GM18498 (cell line): ENCODE data around the gene ELMO2.
A peak's percentile ranks its signal among the peaks of the same experiment; 100 is the strongest.

ENCODE experiments used
- ATAC-seq: cut with Tn5 transposase; IDR thresholded peaks from one replicate; pipeline ENCODE4 v1.9.1; 2021; ENCODE audit warnings: mild to moderate bottlenecking, moderate library complexity; ENCODE audit not compliant: unreplicated experiment

ELMO2 gene

DNA sequence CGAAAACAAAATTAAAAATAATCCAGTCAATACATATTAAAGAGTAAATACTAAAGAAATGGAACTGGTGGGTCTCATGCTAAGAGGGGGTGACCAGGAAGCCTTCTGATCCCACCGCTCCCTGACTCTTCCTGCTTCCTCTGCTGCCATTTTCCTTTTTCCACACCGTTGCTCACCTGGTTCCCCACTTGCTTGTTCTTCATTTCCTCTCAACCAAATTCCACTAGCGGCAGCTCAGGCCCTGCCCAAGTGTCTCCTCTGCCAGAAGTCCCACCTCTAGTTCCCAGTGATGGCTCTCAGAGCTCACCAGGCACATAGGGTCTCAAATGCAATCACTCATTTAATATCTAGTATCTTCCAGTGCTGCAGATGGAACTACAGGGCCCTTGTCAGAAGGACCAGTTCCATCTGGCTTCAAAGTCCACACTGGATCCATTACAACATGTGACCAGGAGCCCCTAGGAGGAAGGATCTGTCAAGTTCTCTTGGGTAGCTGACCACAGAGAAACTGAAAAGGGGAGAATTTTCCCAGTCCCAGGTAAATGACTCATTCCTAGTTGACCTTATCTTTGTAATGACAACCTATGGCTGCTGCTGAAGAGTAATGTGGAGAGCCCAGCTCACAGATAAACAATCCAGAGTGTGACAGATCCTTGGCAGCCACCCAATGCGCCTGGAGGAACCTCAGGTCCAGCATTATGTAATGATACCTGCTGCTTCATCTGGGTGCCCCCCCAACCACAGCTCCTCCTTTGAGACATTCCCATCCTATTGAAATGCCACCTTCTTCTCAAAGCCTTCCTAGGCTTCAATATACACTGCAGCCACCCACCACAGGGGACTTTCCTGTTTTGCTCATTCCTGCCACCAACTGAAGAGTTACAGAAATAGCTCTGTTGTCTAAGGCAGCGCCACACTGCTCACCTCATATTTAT, 38.2 kb downstream of the ELMO2 start:
- ATAC-seq: no peak

DNA sequence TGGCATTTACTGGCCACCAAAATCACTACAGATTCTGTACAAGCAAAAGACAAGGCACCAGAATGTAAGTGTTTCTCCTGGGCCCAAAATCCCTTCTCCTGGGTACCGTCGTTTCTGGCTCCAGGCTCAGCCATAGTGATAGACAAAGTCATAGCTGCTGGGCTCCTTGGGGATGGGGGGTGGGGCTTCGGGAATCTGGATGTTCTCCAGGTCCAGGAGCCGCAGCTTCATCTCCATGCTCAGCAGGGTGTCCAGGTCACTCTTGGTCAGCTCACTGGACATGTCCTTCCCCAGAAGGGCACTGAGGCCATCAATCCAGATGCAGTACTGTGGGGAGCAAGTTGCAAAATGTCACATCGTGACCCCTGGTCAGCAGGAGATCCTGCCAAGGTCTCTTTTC, 39.2 kb downstream of the ELMO2 start:
- no peak for ATAC-seq

DNA sequence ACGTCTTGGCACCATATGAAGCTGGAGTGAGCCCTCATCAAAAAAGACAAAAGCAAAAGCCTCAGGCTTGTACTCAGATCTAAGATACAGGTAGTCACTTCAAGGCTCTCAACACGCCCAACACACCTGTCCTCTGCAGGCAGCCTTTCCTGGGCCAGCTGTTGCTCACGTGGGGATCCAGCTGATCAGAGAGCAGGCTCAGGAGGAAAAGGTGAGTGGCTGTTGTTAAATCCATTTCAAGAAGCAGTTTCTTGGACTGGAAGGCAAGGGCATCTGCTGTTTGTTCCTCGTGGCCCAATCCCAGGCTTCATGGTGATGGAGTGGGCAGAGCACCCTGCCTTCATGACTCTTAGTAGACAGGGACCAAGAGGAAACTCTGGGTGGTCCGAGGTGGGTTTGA, 39.6 kb downstream of the ELMO2 start:
- ATAC-seq: no peak

- ATAC-seq: no peak
These were observed 40.8 kb downstream of the ELMO2 start for GRCh38 chr20:46365487-46366220.

GRCh38 chr20:46364670-46365486, 41.5 kb downstream of the ELMO2 start:
- no peak for ATAC-seq

GRCh38 chr20:46363874-46364669, 42.3 kb downstream of the ELMO2 start:
- peak; percentile 82 for ATAC-seq

DNA sequence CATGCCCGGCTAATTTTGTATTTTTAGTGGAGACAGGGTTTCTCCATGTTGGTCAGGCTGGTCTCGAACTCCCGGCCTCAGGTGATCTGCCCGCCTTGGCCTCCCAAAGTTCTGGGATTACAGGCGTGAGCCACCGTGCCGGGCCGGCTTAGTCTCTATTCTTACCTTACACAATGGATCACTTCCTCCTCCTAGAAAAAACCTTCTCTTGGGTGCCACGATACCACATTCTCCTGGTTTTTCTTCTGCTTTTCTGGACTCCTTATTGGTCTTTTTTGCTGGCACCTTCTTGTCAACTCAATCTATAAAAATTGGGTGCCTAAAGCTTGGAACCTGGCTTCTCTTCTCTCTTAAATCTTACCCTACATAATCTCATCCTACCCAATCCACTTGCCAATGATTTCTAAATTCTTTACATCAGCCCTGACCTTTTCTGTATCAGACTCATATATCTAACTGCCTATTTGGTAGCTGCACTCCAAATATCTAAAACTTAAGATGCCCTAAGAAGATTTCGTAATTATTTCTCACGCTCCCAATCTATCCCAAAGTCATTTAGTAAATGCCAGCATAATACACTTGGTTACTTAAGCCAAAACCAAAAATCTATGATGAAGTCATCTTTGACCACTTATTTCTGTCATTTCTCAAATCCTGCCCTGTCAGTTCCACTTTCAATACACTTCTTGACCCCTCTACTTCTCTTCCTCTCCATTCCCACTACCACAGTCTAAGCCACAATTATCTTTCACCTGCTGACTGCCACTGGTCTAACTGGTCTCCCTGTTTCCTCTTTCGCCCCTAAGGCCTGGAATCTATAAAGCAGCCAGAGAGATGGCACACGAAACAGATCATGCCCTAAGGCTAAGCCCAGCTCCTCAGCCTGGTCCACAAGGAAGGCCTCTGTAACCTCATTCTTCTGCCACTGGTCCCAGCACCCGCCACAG, 43.2 kb downstream of the ELMO2 start:
- ATAC-seq: peak; percentile 9

DNA sequence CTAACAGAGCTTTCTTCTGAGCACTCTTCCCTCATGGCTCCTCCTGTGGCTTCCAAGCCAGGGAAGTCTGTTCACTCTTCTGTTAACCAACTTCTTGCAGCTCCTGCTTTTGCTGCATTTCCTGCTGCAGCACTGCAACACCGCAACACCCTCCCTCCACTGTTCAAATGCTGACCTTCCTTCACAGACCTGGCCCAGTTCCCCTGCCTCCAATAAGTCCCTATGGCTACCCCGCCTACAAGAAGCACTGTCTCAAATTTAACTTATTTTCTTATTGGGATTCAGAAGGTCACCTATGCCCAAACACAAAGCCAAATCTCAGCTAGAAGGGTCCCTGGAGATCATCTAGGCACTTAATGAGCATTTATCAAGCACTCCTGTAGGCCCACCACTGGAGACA, 44.6 kb downstream of the ELMO2 start:
- ATAC-seq: no peak

DNA sequence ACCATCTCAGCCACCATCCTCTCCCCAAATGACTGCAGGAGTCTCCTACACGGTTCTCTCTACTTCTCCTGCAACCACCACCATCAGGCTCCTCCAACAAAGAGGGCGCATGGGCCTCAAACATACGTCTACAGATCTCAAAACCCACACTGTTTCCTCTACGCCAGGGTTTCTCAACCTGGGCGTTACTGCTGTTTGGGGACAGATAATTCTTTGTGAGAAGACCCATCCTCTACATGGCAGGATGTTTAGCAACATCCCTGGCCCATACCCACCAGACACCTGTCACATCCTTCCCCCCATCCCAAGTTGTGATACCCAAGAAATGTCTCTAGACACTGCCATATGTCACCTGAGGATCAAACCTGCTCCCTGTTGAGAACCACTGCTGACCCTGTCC, 45.0 kb downstream of the ELMO2 start:
- ATAC-seq: no peak

DNA sequence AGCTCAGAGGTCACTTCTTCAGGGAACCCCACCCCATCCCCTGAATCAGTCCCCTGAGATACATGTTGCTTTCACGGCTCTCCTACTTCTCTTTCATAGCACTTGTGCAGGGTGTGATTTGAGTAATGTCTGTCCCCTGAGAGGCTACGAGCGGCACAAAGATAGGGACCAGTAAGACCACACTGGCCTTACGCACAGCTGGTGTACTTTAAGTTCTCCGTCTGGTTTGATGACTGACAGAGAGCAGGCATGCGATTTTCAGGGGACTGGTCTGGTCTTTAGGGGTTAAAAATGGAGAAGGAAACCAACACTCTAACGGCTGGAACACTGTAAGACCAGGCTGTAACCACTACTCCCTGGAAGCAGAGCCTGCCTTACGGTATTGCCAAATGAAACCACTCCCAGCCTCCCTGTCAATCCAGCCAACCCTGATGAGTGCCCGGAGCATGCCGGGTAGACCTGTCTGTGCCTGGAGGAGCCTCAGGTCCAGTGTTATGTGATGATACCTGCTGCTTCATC, 47.1 kb downstream of the ELMO2 start:
- no peak for ATAC-seq

DNA sequence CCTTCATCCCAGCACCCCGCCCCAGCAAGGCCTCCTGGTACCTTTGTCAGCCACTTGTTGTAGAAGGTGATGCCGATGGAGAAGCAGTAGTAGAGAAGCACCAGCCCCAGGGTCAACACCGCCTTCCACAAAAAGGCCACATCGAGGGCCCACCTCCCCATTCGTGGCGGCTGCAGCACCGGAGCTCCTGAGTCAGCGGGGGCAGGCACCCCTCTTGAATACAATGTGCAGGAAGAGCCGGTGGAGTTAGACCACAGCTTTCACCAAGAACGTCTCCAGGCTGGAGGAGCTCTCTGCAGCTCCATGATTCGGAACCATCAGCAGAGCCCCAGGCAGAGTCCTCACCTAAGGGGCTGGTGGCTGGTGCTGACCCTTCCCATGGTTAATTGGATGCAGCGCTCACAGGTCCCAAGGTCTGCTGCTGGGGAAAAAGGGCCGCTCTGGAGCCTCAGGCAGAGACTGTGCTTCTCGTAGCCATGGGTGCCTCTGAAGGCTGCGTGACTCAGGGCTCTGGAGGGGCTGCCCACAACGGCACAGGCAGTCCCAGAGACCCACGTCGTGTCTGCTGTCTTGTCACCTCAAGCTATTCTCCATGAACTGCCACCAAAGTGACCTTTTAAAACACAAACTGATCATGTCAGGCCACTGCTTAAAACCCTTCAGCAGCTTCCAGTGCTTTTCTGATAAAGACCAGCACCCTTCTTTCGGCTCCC, 47.9 kb downstream of the ELMO2 start:
- ATAC-seq: no peak

- ATAC-seq: no peak
These were observed 49.3 kb downstream of the ELMO2 start for GRCh38 chr20:46357030-46357514.

DNA sequence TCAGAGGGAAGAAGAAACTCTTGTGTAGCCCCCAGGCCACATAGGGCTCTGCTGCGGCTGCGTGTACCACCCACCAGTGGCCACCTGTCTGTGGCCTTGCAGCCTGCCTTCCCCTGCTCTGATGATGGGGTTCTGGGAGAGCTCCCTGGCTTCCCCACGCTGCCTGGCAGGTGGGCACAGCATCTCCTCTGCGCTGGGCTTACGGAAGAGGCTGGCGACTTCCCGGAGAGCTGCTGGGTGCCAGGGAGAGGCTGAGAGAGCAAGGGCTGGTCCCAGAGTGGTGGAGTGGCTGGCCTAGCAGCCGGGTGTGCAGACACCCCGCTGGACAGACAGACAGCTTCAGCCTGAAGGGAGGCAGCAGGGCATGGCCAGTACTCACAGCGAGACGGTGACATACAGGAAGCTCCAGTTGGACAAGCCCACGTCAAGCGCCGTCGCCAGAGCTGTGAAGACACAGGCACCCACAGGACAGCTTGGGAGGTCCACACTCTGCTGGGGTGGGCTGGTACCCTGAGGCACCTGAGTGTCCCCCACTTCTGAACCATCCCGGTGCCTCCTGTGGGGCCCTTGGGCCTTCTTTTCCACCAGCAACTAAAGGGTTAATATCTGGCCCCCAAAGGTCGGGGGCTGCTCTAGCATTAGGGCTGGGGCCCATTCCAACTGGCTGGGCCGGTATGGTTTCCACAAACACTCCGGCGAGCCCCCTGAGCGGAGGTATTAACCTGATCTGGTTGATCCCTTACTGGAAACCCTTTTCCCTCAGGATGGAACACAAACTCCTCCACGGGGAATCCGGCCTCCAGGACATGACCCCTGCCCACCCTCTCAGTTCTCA, 50.0 kb downstream of the ELMO2 start:
- ATAC-seq: no peak

DNA sequence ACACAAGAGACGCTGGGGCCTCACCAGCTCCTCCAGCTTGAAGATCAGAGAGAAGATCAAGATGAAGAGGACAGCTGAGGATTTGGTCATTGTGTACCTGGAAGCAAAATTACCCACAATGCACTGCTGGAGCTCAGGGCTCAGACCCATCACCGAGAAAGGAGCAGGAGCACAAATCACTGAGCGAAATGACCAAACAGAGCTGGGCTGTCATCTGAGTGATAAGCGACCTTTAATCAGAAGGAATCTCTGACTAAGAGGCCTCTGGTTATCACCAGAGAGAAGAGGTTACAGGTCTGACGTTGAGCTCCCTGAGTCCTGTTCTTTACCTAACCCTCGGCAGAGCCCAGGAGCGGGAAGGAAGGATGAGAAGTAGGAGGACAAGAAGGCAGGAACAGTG, 50.6 kb downstream of the ELMO2 start:
- no peak for ATAC-seq

DNA sequence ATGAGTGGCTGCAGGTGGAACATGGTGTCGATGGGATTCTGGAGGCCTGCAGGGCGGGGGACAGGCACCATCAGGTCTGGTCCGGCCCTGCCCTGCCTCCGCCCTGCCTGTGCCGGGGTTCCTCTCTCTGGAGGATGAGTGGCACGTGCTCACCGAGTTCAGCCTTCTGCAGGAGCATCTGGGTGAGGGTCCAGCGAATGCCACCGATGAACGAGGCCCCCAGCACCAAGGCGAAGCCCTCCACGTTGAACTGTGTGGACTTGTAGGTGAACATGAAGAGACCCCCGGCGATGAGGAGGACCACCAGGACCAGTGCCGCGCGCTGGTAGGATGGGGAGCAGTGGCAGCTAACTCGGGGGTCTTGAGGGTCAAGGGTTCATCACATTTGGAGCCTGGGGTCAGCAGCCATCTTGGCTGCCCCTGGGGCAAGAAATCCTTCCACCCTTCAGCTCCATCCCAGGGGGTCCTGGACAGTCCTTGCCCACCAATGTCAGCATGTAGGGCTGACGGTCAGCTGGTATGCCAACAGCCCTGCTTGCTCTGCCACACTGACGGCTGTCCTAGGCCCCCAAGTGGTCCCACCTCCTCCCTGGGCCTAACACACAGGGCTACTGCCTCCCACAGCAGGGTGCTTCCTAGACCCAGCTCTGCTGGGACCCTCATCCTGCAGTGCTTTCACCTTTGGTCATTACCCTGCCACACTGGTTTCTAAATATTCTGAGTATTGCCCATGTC, 51.3 kb downstream of the ELMO2 start:
- ATAC-seq: no peak

DNA sequence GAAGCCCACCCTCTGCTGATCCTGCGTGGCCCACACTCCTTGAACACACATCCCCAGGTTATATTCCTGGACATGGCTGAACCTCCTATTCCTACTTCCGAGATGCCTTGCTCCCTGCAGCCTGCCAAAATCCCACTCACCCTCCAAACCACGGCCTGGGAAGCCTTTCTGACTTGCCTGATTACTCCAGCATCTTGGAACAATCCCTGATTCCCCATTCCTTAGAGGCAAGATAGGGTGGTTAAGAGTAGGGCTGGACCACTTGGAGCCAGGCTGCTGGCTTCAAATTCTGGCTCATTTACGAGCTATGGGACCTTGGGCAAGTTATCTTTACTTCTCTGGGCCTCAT, 52.2 kb downstream of the ELMO2 start:
- no peak for ATAC-seq
